ENCODE data around the gene EPHB1. TPM values are rescaled to one million over a fixed set of nuclear protein-coding genes. Genes with fewer than 3 reads are reported as not detected.

The EPHB1 gene
- total RNA-seq, 4 donors from 2014 or later, result 0.74 to 2.2 (median 1.1) TPM

- TF ChIP-seq CTCF (IDR thresholded peaks at IDR 0.05), result no peak
- DNase-seq (ENCODE audit: low spot score), result no peak
- ATAC-seq (ENCODE audit: low FRiP score), result no peak
Observed at GRCh38 chr3:135007607-135008006, 212.5 kb downstream of the EPHB1 start.

GRCh38 chr3:135008326-135008725 is 213.3 kb downstream of the EPHB1 start:
- DNase-seq (ENCODE audit: low spot score) (no peak), ATAC-seq (ENCODE audit: low FRiP score) (no peak)
- no peak for TF ChIP-seq CTCF (IDR thresholded peaks at IDR 0.05)

DNA sequence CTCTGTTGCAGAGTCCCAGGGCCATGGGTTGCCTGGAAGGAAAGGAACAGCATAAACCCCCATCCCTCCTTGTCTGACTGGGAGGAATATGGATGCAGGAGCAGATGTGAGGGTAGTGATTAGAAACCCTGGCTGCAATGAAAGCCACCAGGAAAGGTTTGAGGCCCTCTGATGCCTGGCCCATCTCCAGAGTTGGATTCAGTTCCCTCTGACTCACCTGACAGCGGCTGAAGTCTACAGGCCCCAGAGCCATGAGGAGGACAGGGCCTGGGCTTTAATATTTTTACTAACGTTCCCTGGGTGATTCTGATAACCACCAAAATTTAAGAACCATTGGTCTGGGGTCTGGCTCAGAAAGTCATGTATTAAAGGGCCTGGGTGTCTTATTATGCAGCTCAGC is 214.0 kb downstream of the EPHB1 start:
- ATAC-seq (ENCODE audit: low FRiP score) (no peak), DNase-seq (ENCODE audit: low spot score) (no peak)

GRCh38 chr3:135012101-135012500 is 217.0 kb downstream of the EPHB1 start:
- no peak for DNase-seq (ENCODE audit: low spot score)
- ATAC-seq (ENCODE audit: low FRiP score), result no peak
- no peak for TF ChIP-seq CTCF (IDR thresholded peaks at IDR 0.05)

More for the DNA sequence above, 214.0 kb downstream of the EPHB1 start:
- no peak for TF ChIP-seq CTCF (IDR thresholded peaks at IDR 0.05)

DNA sequence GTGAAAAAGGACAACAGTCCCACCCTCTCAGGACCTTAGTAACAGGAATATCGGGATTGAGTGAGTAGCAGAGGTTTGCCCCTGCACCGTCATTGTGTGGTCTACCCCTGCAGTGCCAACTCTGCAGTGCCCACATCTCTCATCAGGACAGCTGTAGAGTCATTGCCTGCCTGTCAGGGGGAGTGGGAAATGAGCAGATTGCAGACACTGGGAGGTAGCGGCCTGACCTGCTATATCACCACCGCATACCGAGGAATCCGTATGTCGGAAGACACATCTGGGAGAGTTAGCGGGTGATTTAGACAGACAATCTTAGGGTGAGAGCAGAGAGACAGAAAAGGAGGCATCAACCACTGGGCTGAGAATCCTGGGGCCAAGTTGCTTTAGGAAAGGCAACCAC is 218.1 kb downstream of the EPHB1 start:
- no peak for TF ChIP-seq CTCF (IDR thresholded peaks at IDR 0.05)
- DNase-seq (ENCODE audit: low spot score) (no peak), ATAC-seq (ENCODE audit: low FRiP score) (no peak)

DNA sequence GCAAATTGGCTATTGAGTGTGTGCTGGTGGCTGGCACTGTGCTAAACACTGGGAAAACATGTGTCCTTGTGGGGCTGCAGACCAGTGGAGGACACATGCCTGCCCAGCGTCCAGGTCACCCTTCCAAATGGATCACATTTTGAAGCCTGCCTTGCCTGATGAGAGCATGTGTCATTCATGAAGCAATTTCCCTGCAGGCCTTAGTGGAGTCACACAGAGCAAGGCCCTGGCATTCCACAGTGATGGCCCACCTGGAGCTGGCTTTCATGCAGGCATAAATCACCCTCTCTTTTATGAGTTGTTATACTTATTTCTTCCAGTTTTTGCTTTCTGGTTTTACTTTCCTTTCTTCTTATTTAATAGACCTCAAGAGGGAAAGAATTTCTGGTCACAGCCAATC is 219.5 kb downstream of the EPHB1 start:
- no peak for DNase-seq (ENCODE audit: low spot score)
- no peak for ATAC-seq (ENCODE audit: low FRiP score)
- TF ChIP-seq CTCF (IDR thresholded peaks at IDR 0.05), result no peak

DNA sequence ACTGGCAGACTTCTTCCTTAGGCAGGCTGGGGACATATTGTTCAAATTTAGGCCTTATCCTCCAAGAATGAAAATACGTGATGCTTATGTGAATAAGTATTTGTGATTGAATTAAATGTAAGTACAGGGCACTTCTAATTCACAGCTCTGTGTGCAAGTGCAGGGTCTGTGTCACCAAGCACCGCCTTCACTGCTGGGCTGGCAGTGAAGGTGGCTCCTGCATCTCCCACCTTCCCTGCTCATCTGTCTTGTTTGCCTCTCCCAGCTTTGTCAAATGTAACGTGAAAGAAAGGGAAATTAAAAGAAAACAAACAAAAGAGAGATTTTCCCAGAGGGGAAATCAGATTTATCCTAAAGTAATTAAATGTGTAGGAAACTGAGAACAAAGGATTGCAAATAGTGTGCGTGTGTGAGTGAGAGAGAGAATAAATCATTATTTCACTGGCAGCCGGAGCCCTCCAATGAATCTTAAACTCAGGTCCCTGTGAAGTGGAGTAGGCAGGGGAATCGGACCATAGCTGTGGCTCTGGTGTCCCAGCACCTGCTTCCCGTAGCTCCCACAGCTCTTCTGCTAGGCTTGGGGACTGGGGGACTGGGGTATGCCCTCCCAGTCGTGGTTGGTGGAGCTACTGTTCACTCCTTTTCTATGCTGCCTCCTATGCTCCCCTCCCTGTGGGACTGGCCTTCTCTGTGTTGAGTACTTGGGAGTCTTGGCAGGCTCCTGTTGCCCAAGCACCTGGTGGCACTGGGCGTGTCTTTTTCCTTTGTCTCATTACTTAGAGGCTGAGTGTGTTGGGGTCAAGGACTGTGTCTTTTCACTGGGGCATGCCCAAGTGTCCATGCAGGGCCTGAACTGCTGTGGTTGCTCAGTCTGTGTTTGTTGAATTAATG is 222.2 kb downstream of the EPHB1 start:
- DNase-seq (ENCODE audit: low spot score) (no peak), ATAC-seq (ENCODE audit: low FRiP score) (no peak)
- TF ChIP-seq CTCF (IDR thresholded peaks at IDR 0.05), result no peak

Data from omental fat pad (tissue), 4 donors.